A673 (cell line): ENCODE measurements around the gene KIF11.

Source experiments
- EZH2 ChIP-seq: fragments of 200-600 bp; sonication (generic); IDR thresholded peaks from 2 replicates; pipeline ENCODE4 v1.6.1; 2017; ENCODE audit warnings: borderline replicate concordance, low read depth, mild to moderate bottlenecking, mixed read lengths, antibody characterized with exemption, low read length; ENCODE audit not compliant: poor library complexity, severe bottlenecking
- TF ChIP-seq, protein P1 (sequence below): fragments of 300-800, 200-600 bp; sonication (generic); conservative IDR thresholded peaks from 2 replicates; pipeline ENCODE4 v1.5.1; 2017; ENCODE audit warnings: low read depth, mild to moderate bottlenecking, antibody characterized with exemption, low read length, moderate library complexity, mixed read lengths

DNA sequence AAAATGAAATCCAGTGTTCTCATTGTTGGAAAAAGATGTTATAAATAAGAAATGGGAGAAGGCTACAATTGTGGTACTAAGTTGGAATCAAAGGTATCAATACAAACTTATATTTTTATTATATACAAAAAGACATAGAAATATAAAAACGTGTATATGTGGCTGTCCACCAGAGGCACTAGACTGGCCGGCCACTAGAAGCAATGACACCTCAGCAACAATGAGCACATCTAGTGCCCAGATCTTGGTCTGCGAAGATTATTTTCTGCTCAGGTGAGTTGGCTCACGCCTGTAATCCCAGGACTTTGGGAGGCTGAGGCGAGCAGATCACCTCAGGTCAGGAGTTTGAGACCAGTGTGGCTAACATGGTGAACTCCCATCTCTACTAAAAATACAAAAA is 40.6 kb upstream of the KIF11 start:
- TF ChIP-seq, protein P1, sequence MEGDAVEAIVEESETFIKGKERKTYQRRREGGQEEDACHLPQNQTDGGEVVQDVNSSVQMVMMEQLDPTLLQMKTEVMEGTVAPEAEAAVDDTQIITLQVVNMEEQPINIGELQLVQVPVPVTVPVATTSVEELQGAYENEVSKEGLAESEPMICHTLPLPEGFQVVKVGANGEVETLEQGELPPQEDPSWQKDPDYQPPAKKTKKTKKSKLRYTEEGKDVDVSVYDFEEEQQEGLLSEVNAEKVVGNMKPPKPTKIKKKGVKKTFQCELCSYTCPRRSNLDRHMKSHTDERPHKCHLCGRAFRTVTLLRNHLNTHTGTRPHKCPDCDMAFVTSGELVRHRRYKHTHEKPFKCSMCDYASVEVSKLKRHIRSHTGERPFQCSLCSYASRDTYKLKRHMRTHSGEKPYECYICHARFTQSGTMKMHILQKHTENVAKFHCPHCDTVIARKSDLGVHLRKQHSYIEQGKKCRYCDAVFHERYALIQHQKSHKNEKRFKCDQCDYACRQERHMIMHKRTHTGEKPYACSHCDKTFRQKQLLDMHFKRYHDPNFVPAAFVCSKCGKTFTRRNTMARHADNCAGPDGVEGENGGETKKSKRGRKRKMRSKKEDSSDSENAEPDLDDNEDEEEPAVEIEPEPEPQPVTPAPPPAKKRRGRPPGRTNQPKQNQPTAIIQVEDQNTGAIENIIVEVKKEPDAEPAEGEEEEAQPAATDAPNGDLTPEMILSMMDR, result peak; percentile 45
- no peak for TF ChIP-seq EZH2
